IMR-90 (cell line): ENCODE measurements around the gene FBRSL1. TPM values are rescaled to one million over a fixed set of nuclear protein-coding genes. Genes with fewer than 3 reads are reported as not detected.

Experiments
- ATAC-seq: fragments of 200-7000 bp; cut with Tn5 transposase; 2 replicates; pipeline ENCODE4 v1.9.1; 2020; ENCODE audit warnings: low read depth, mild to moderate bottlenecking, moderate library complexity
- BruUV-seq: library from RNA; stranded (reverse); fragments of 400-500 nt; replicated peaks from 2 replicates; lab custom pipeline; 2021; lab: Mats Ljungman, UMichigan
- CTCF ChIA-PET: fragments of 300-600 bp; formaldehyde crosslinking; extraction: SDS; loops from one replicate; lab custom pipeline; 2021; ENCODE audit warnings: antibody characterized with exemption; lab: Yijun Ruan, JAX
- POLR2A ChIA-PET: fragments of 300-600 bp; sonication (Branson Sonifier 250); formaldehyde crosslinking; loops from one replicate; lab custom pipeline; 2022; ENCODE audit warnings: antibody characterized with exemption; ENCODE audit not compliant: unreplicated experiment; lab: Charles Lee
- DNase-seq: peaks from one replicate; pipeline ENCODE4 v3.0.0; 2013
- H2AFZ ChIP-seq: replicated peaks from 2 replicates; pipeline ENCODE3; 2013; ENCODE audit warnings: low read length, mild to moderate bottlenecking; ENCODE audit not compliant: poor library complexity
- H2AK5ac ChIP-seq: 2 replicates; pipeline ENCODE4 v1.6.1; 2013; ENCODE audit warnings: low read depth, low read length, inconsistent platforms
- H2AK9ac ChIP-seq: replicated peaks from 2 replicates; pipeline ENCODE3; 2013; ENCODE audit warnings: mild to moderate bottlenecking, low read depth, low read length, moderate library complexity; ENCODE audit not compliant: poor library complexity
- H2BK120ac ChIP-seq: 2 replicates; pipeline ENCODE4 v1.6.1; 2013; ENCODE audit warnings: low read depth, low read length, inconsistent platforms
- H2BK15ac ChIP-seq: 3 replicates; pipeline ENCODE4 v1.6.1; 2013; ENCODE audit warnings: low read depth, low read length, inconsistent platforms
- H2BK20ac ChIP-seq: 2 replicates; pipeline ENCODE4 v1.6.1; 2013; ENCODE audit warnings: low read depth, mild to moderate bottlenecking, inconsistent platforms, low read length, moderate library complexity
- H2BK5ac ChIP-seq: 2 replicates; pipeline ENCODE4 v1.6.1; 2013; ENCODE audit warnings: mild to moderate bottlenecking, low read depth, low read length, inconsistent platforms; ENCODE audit not compliant: poor library complexity, severe bottlenecking
- H3K14ac ChIP-seq: replicated peaks from 2 replicates; pipeline ENCODE4 v1.6.1; 2013; ENCODE audit warnings: low read depth, low read length, inconsistent platforms
- H3K18ac ChIP-seq: 2 replicates; pipeline ENCODE4 v1.6.1; 2013; ENCODE audit warnings: low read depth, low read length, control low read depth
- H3K23ac ChIP-seq: 2 replicates; pipeline ENCODE4 v1.6.1; 2013; ENCODE audit warnings: low read depth, low read length, inconsistent platforms
- H3K27ac ChIP-seq: 2 replicates; pipeline ENCODE4 v1.5.1; 2013; ENCODE audit warnings: mild to moderate bottlenecking, control low read depth, low read length; ENCODE audit not compliant: insufficient read depth
- H3K27me3 ChIP-seq: 2 replicates; pipeline ENCODE4 v1.6.1; 2013; ENCODE audit warnings: low read length; ENCODE audit not compliant: control insufficient read depth, insufficient read depth
- H3K36me3 ChIP-seq: 2 replicates; pipeline ENCODE4 v1.6.1; 2013; ENCODE audit warnings: low read length, mixed read lengths; ENCODE audit not compliant: control insufficient read depth, insufficient read depth
- H3K4ac ChIP-seq: 2 replicates; pipeline ENCODE4 v1.6.1; 2013; ENCODE audit warnings: low read depth, low read length, inconsistent platforms
- H3K4me1 ChIP-seq: 2 replicates; pipeline ENCODE4 v1.6.1; 2013; ENCODE audit warnings: low read length, mixed read lengths; ENCODE audit not compliant: control insufficient read depth, insufficient read depth
- H3K4me2 ChIP-seq: 2 replicates; pipeline ENCODE4 v1.6.1; 2013; ENCODE audit warnings: low read depth, mild to moderate bottlenecking, control low read depth, low read length, moderate library complexity
- H3K4me3 ChIP-seq: 2 replicates; pipeline ENCODE4 v1.5.1; 2013; ENCODE audit warnings: low read depth, mild to moderate bottlenecking, control low read depth, low read length, moderate library complexity; ENCODE audit not compliant: insufficient read depth
- H3K56ac ChIP-seq: 2 replicates; pipeline ENCODE4 v1.6.1; 2013; ENCODE audit warnings: low read length, inconsistent platforms; ENCODE audit not compliant: insufficient read depth; ENCODE audit errors: extremely low read depth
- H3K79me1 ChIP-seq, 2 experiments: 2 replicates each; pipeline ENCODE4 v1.6.1; 2013; ENCODE audit warnings: low read length in 2 of 2, inconsistent platforms in 1 of 2, low read depth in 1 of 2
- H3K9ac ChIP-seq: 2 replicates; pipeline ENCODE4 v1.6.1; 2013; ENCODE audit warnings: low read depth, low read length, control low read depth
- H3K9me1 ChIP-seq: 2 replicates; pipeline ENCODE4 v1.6.1; 2013; ENCODE audit warnings: low read length, inconsistent platforms; ENCODE audit not compliant: insufficient read depth
- H3K9me3 ChIP-seq: 2 replicates; pipeline ENCODE4 v1.6.1; 2013; ENCODE audit warnings: low read length; ENCODE audit not compliant: control insufficient read depth, insufficient read depth
- H4K20me1 ChIP-seq: 2 replicates; pipeline ENCODE4 v1.6.1; 2013; ENCODE audit warnings: low read length, inconsistent platforms; ENCODE audit not compliant: insufficient read depth
- H4K5ac ChIP-seq: 2 replicates; pipeline ENCODE4 v1.6.1; 2013; ENCODE audit warnings: mild to moderate bottlenecking, low read depth, low read length, control low read depth
- H4K8ac ChIP-seq, 2 experiments: 2 replicates each; pipeline ENCODE4 v1.6.1; 2013; ENCODE audit warnings: low read depth in 2 of 2, low read length in 2 of 2, control low read depth in 1 of 2, inconsistent platforms in 1 of 2
- H4K91ac ChIP-seq: 2 replicates; pipeline ENCODE4 v1.6.1; 2013; ENCODE audit warnings: low read depth, low read length, inconsistent platforms; ENCODE audit not compliant: insufficient read depth
- BHLHE40 ChIP-seq: fragments of 150-350 bp; IDR thresholded peaks from 2 replicates; pipeline ENCODE4 v1.6.1; 2016; ENCODE audit warnings: mild to moderate bottlenecking, low read depth, low read length
- CEBPB ChIP-seq: IDR thresholded peaks from 2 replicates; pipeline ENCODE4 v1.6.1; 2012; ENCODE audit warnings: low read depth, low read length, improper control_type of control experiment
- CTCF ChIP-seq: conservative IDR thresholded peaks from 2 replicates; pipeline ENCODE4 v1.5.1; 2012; ENCODE audit warnings: mild to moderate bottlenecking, low read depth, low read length, improper control_type of control experiment
- ELK1 ChIP-seq: fragments of 150-350 bp; IDR thresholded peaks from 2 replicates; pipeline ENCODE4 v1.6.1; 2016; ENCODE audit warnings: low read depth, mild to moderate bottlenecking, low read length, moderate library complexity, borderline replicate concordance
- FOS ChIP-seq: fragments of 150-350 bp; IDR thresholded peaks from 2 replicates; pipeline ENCODE4 v1.6.1; 2016; ENCODE audit warnings: low read depth, low read length
- MAZ ChIP-seq: IDR thresholded peaks from 2 replicates; pipeline ENCODE4 v1.6.1; 2012; ENCODE audit warnings: low read depth, mild to moderate bottlenecking, low read length, improper control_type of control experiment, moderate library complexity, borderline replicate concordance
- MXI1 ChIP-seq: IDR thresholded peaks from 2 replicates; pipeline ENCODE4 v1.6.1; 2012; ENCODE audit warnings: low read depth, mild to moderate bottlenecking, low read length, moderate library complexity, borderline replicate concordance
- NFE2L2 ChIP-seq: fragments of 150-350 bp; IDR thresholded peaks from 2 replicates; pipeline ENCODE4 v1.6.1; 2016; ENCODE audit warnings: low read depth, mild to moderate bottlenecking, low read length
- POLR2A ChIP-seq: IDR thresholded peaks from 2 replicates; pipeline ENCODE4 v1.6.1; 2012; ENCODE audit warnings: mild to moderate bottlenecking, low read depth, low read length
- RAD21 ChIP-seq: IDR thresholded peaks from 2 replicates; pipeline ENCODE4 v1.6.1; 2012; ENCODE audit warnings: low read length, improper control_type of control experiment
- RCOR1 ChIP-seq: IDR thresholded peaks from 2 replicates; pipeline ENCODE4 v1.6.1; 2012; ENCODE audit warnings: mild to moderate bottlenecking, low read length, improper control_type of control experiment; ENCODE audit not compliant: insufficient replicate concordance
- RFX5 ChIP-seq: IDR thresholded peaks from 2 replicates; pipeline ENCODE4 v1.8.0; 2012; ENCODE audit warnings: low read depth, mild to moderate bottlenecking, low read length, moderate library complexity
- WGBS, 2 experiments: methylation state at CpG; one replicate each; pipeline versions ENCODE4 v1.1.5 to v1.1.7; 2013; ENCODE audit warnings: missing lambda C conversion rate in 2 of 2; ENCODE audit not compliant: insufficient read length in 1 of 2; ENCODE audit errors: extremely low coverage in 2 of 2; 5-methylcytosine and 5-hydroxymethylcytosine counted together
- dilution Hi-C: fragments of 300-500 bp; cut with HindIII; formaldehyde crosslinking; loops from one replicate; pipeline ENCODE4 v1.14.3; 2018; ENCODE audit warnings: low sequenced_read_pairs; ENCODE audit not compliant: unreplicated experiment
- in situ Hi-C: fragments of 300-500 bp; cut with MboI; formaldehyde crosslinking; loops from 3 replicates; pipeline ENCODE4 v1.14.3; 2019; ENCODE audit warnings: low sequenced_read_pairs, inconsistent platforms, mixed read lengths
- intact Hi-C: fragments of 100-400 bp; cut with micrococcal nuclease; formaldehyde crosslinking; loops from 2 replicates; pipeline ENCODE4 v1.10.0; 2022
- polyA plus RNA-seq, 3 experiments: library from polyadenylated mRNA; depleted of rRNA; stranded (reverse); fragments of >200 nt; gene quantifications; 2 replicates each; pipeline ENCODE4 v1.2.3, GENCODE V29; 2012; ENCODE audit warnings: low replicate concordance in 1 of 3
- total RNA-seq: library from RNA; depleted of rRNA; stranded (reverse); fragments of >200 nt; gene quantifications from 2 replicates; pipeline ENCODE4 v1.2.3, GENCODE V29; 2012
- TF ChIP-seq, protein P1 (sequence below): fragments of 150-350 bp; IDR thresholded peaks from 2 replicates; pipeline ENCODE4 v1.6.1; 2017; ENCODE audit warnings: mild to moderate bottlenecking, antibody characterized with exemption, low read length, low read depth

The FBRSL1 gene
- total and polyA plus RNA-seq, 2 of the 4 experiments (the other 2 are of a cell fraction): 0.36 to 10.8 TPM

GRCh38 chr12:132465269-132466190 is 24.4 kb upstream of the FBRSL1 start:
- Histone ChIP-seq H2BK5ac (no peak overlapping the region), H3K4me1 (no peaks in the 10 kb centered on the region), H3K9me1 (no peaks in the 10 kb centered on the region), H3K4ac (no peak overlapping the region), H4K5ac (no peak overlapping the region), H3K4me3 (no peak overlapping the region), H2BK20ac (no peak overlapping the region), H3K36me3 (no peaks in the 10 kb centered on the region), H4K20me1 (no peaks in the 10 kb centered on the region), H4K91ac (no peak overlapping the region), H3K4me2 (no peak overlapping the region), H3K18ac (no peak overlapping the region), H3K9me3 (no peaks in the 10 kb centered on the region; the same call in 1 of the 2 replicates), H2AK9ac (no peak overlapping the region), H3K27me3 (peaks cover 2% of the 10 kb centered on the region; the same call in 1 of the 2 replicates), H2AK5ac (no peak overlapping the region), H2BK120ac (no peak overlapping the region), H3K79me1 (no peaks in the 10 kb centered on the region), H2BK15ac (no peak overlapping the region), H3K27ac (no peak overlapping the region), H3K14ac (no peak overlapping the region), H3K9ac (no peak overlapping the region), H4K8ac (no peak overlapping the region), H3K56ac (no peak overlapping the region), H2AFZ (no peak overlapping the region), H3K23ac (no peak overlapping the region)
- in situ Hi-C loops (no loop called here), dilution Hi-C loops (no loop called here), intact Hi-C loops (no loop called here)
- ChIA-PET POLR2A (no interaction called here), CTCF (no interaction called here)
- DNase-seq: no peak
- 39% methylated on average over 6 of the region's 17 CpGs; no CpG with 5 or more reads in 1 of the 2 experiments for WGBS, 2 experiments
- ATAC-seq: no peak
- no TSS peak for BruUV-seq
- TF ChIP-seq MAZ (no peak), RAD21 (no peak), RCOR1 (no peak), RFX5 (no peak), BHLHE40 (no peak), ELK1 (no peak), NFE2L2 (no peak), POLR2A (no peak), MXI1 (no peak), CTCF (no peak), FOS (no peak), CEBPB (no peak)
- TF ChIP-seq, protein P1, sequence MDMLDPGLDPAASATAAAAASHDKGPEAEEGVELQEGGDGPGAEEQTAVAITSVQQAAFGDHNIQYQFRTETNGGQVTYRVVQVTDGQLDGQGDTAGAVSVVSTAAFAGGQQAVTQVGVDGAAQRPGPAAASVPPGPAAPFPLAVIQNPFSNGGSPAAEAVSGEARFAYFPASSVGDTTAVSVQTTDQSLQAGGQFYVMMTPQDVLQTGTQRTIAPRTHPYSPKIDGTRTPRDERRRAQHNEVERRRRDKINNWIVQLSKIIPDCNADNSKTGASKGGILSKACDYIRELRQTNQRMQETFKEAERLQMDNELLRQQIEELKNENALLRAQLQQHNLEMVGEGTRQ: no peak
